Embryonic facial prominence (tissue), 1 donor: ENCODE data around the gene UBA1.
A peak's percentile ranks its signal among the peaks of the same experiment; 100 is the strongest.
"Not testable (repeated sequence)": the region's sequence is repeated elsewhere in the genome, so short reads cannot be mapped to it uniquely, and the experiment has no call there.

Experiments
- DNase-seq: peaks from one replicate; pipeline ENCODE4 v3.0.0-alpha.2; 2016; ENCODE audit errors: extremely low spot score

Gene UBA1

DNA sequence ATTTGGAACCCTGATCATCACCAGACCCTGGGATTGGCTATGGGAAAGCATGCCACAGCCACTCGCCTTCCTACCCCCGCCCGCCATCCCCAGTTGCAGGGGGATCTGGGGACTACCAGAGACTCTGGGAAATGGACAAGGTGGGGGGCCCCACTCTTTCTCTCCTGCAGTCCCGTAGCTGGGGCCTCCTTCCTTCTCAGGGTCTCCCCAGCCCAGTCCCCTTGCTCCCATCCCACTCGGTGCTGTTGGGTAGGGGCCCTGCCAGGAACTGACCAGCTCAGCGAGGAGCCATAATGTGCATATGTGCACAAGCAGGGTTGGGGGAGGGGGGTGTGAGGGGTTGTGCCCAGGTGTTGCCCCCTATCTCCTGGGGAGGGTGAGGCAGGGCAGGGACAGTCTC is 35.8 kb downstream of the UBA1 start:
- DNase-seq = no peak

GRCh38 chrX:47230136-47230868 is 36.7 kb downstream of the UBA1 start:
- no peak for DNase-seq

- DNase-seq = no peak
Measured at GRCh38 chrX:47231167-47231566, 37.5 kb downstream of the UBA1 start.

- no peak for DNase-seq
Measured at GRCh38 chrX:47232197-47232802, 38.7 kb downstream of the UBA1 start.

DNA sequence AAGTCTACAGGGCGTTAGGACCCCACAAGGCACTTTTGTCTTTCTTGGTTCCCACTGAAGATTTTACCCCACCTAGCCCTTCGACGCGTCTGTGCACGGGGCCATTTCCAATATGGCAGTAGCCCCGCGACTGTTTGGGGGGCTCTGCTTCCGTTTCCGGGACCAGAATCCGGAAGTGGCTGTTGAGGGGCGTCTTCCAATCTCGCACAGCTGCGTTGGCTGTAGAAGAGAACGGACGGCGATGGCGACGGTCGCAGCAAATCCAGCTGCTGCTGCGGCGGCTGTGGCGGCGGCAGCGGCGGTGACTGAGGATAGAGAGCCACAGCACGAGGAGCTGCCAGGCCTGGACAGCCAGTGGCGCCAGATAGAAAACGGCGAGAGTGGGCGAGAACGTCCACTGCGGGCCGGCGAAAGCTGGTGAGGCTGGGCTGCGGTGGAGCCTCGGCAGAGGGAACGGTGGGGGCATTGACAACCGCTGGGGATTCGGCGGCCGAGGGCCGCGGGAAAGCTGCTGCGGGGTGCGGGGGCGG is 39.2 kb downstream of the UBA1 start, which contains the start of gene USP11:
Gene USP11 (plus strand): TSS at position 207 of the 530 bp plus-strand sequence. CDS start 35 bp downstream, at position 242.
- peak; percentile 73 for DNase-seq

GRCh38 chrX:47233333-47234113 is 39.9 kb downstream of the UBA1 start:
- DNase-seq = peak; percentile 92

DNA sequence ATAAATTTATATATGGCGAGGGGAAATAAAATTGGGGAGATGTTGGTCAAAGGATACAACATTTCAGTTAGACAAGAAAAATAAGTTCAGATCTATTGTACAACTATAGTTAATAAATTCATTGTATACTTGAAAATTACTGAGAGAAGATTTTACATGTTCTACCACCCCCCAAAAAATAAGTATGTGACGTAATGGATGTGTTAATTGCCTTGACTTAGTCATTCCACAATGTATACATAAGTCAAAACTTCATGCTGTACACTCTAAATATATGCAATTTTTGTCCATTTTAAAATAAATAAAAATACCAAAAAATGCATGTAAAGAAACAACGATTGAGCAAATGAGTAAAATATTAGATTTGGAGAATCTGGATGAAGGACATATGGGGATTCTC is 41.0 kb downstream of the UBA1 start:
- DNase-seq = no peak

- DNase-seq = no peak
Measured at GRCh38 chrX:47235691-47236103, 42.1 kb downstream of the UBA1 start.

DNA sequence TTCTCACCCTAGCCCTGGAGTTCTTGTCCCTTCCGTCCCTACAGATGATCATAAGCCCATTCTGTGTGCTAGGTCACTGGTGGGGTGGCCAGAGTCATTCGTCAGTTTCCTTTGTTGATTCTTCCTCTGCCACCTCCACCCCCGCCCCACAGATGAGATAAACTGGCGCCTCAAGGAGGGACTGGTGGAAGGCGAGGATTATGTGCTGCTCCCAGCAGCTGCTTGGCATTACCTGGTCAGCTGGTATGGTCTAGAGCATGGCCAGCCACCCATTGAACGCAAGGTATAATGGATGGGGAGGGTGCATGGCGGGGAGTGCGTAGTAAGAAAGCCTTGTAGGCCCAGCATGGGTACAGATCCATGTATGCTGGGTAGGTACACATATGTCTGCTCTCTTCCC is 45.6 kb downstream of the UBA1 start:
- no peak for DNase-seq

- no peak for DNase-seq
Measured at GRCh38 chrX:47239898-47240545, 46.4 kb downstream of the UBA1 start.

DNA sequence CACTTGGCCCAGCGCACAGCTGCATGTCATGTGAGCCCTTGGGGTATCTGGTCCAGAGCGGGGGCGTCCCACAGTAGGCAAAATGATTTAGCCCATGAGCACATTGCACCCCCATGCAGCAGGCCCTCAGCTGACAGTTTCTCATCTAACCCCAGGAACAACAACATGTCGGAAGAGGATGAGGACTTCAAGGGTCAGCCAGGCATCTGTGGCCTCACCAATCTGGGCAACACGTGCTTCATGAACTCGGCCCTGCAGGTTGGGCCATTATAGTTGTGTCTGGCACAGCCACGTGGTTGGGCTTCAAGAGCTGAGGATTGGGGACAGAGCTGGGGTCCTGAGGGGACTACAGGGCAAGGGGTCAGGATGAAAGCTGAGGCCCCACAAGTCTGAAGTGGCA is 47.0 kb downstream of the UBA1 start:
- no peak for DNase-seq

DNA sequence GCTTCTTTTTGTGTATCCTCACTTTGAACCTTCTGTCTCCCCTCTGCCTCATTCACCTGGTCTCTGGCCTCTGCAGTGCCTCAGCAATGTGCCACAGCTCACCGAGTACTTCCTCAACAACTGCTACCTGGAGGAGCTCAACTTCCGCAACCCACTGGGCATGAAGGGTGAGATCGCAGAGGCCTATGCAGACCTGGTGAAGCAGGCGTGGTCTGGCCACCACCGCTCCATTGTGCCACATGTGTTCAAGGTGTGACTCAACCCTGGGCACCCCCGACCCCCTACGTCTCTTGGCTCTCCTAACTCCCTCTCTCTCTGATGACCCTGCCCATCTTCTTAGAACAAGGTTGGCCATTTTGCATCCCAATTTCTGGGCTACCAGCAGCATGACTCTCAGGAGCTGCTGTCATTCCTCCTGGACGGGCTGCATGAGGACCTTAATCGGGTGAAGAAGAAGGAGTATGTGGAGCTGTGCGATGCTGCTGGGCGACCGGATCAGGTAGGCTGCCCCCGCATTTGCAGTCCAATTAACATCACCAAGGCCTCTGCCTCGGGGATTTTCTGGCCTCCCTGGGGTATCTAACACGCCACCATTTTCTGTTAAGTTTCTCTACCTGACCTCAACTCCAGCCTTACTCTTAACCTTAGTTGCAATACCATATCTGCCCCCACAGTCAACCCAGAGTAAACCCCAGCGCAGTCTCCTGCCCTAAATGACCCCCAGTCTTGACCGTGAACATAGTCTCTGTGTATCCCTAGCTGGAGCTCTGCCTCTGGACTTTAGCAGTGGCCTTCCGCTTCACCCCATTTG is 47.8 kb downstream of the UBA1 start:
- DNase-seq = no peak

GRCh38 chrX:47242321-47242720 is 48.7 kb downstream of the UBA1 start:
- no peak for DNase-seq

DNA sequence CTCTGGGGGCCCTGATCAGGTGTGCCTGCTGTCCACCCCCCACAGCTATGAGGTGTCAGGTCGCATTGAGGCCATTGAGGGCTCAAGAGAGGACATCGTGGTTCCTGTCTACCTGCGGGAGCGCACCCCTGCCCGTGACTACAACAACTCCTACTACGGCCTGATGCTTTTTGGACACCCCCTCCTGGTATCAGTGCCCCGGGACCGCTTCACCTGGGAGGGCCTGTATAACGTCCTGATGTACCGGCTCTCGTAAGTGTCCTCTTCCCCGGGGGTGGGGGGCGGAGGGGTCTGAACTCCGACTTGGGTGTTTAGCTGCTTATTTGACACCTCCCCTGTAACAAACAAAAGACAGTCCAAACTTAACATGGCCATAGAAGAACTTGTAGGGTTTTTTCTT is 49.7 kb downstream of the UBA1 start:
- DNase-seq = no peak

DNA sequence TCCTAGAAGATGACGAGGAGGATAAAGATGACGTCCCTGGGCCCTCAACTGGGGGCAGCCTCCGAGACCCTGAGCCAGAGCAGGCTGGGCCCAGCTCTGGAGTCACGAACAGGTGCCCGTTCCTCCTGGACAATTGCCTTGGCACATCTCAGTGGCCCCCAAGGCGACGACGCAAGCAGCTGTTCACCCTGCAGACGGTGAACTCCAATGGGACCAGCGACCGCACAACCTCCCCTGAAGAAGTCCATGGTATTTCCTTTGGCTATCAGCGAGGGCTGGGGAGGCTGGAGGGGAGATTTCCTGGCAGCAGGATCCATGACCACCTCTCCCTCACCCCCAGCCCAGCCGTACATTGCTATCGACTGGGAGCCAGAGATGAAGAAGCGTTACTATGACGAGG is 51.0 kb downstream of the UBA1 start:
- DNase-seq = no peak

GRCh38 chrX:47245156-47245555 is 51.5 kb downstream of the UBA1 start:
- no peak for DNase-seq

DNA sequence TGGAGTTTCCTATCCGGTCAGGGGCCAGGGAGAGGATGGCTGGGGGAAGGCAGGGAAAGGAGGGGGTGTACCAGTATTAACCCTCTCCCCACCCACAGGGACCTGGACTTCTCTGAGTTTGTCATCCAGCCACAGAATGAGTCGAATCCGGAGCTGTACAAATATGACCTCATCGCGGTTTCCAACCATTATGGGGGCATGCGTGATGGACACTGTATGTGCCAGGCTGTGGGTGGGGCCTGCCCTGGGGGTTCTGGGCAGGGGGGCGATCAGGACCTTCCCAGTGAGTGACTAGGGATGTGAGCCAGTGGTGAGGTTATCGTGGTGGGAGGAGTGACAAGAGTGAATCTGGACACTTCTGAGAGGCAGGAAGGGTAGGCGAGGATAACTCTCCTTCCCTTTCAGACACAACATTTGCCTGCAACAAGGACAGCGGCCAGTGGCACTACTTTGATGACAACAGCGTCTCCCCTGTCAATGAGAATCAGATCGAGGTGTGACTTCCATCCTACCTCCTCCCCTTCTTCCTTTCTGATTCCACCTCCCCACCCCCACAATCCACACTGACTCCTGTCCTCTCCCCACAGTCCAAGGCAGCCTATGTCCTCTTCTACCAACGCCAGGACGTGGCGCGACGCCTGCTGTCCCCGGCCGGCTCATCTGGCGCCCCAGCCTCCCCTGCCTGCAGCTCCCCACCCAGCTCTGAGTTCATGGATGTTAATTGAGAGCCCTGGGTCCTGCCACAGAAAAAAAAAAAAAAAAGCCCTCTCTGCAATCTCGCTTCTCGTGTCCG is 53.8 kb downstream of the UBA1 start:
- no peak for DNase-seq

DNA sequence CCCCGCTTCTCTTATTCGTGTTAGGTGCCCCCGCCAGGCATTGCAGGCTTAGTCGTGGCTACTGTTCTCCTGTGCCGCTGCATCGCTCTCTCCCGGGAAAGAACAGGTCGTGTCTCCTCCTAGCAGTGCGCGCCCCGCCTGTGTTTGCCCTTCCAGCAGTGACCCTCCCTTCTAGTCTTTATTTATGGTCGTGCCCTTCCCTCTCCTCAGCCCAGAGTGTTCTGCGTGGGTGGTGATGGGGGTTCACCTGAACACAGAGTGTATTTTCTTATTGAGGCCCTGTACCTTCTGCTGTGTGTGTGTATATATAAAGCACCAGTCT is 54.3 kb downstream of the UBA1 start:
- no peak for DNase-seq

GRCh38 chrX:47248576-47248975 is 54.9 kb downstream of the UBA1 start:
- no peak for DNase-seq

- DNase-seq = no peak
Measured at GRCh38 chrX:47250017-47250347, 56.4 kb downstream of the UBA1 start.

GRCh38 chrX:47257620-47258019 is 64.0 kb downstream of the UBA1 start:
- DNase-seq = not testable (repeated sequence)
